ENCODE results near the gene MINAR1. TPM values are rescaled to one million over a fixed set of nuclear protein-coding genes. Genes with fewer than 3 reads are reported as not detected.
"Not testable (repeated sequence)": the region's sequence is repeated elsewhere in the genome, so short reads cannot be mapped to it uniquely, and the experiment has no call there.

The MINAR1 gene
- total RNA-seq, 1 experiment from 2014 or later, result 0.22 TPM

GRCh38 chr15:79416876-79417275, 15.3 kb upstream of the MINAR1 start:
- CTCF ChIA-PET, result no interaction called here
- Histone ChIP-seq H3K9me3 (ENCODE audit: low read length) (no peaks in the 10 kb centered on the region), H3K4me3 (ENCODE audit: low read length) (no peak overlapping the region), H2AFZ (ENCODE audit: low read length) (no peak overlapping the region), H3K9ac (ENCODE audit: low read length) (no peak overlapping the region), H3K9me2 (replicated peaks; ENCODE audit: low read length) (no peaks in the 10 kb centered on the region), H3F3A (ENCODE audit: low read length, unreplicated experiment) (no peaks in the 10 kb centered on the region), H3K27ac (ENCODE audit: low read length) (no peak overlapping the region), H3K36me3 (ENCODE audit: low read depth, low read length) (no peaks in the 10 kb centered on the region), H4K20me1 (ENCODE audit: low read length) (no peaks in the 10 kb centered on the region), H3K79me2 (ENCODE audit: low read length) (no peaks in the 10 kb centered on the region), H3K4me1 (ENCODE audit: insufficient read depth, low read length) (no peaks in the 10 kb centered on the region), H3K27me3 (ENCODE audit: low read length) (no peaks in the 10 kb centered on the region), H3K4me2 (ENCODE audit: low read length) (no peak overlapping the region)
- no TSS peak for BruUV-seq (replicated peaks)
- DNase-seq (no peak), ATAC-seq (no peak)
- no peak for TF ChIP-seq CTCF (conservative IDR thresholded peaks at IDR 0.05; ENCODE audit: low read depth, low read length)
- POLR2A ChIA-PET (ENCODE audit: unreplicated experiment), result no interaction called here
- intact Hi-C loops (cut with micrococcal nuclease), result no loop called here

- TF ChIP-seq EZH2 (IDR thresholded peaks at IDR 0.05; ENCODE audit: low read length, unreplicated experiment) (no peak), EZH2phosphoT487 (IDR thresholded peaks at IDR 0.05; ENCODE audit: borderline replicate concordance, low read length) (no peak), CTCF (conservative IDR thresholded peaks at IDR 0.05; ENCODE audit: low read depth, low read length) (no peak)
Measured at GRCh38 chr15:79418693-79419279, 13.3 kb upstream of the MINAR1 start.

GRCh38 chr15:79425591-79426295, 6.4 kb upstream of the MINAR1 start:
- Histone ChIP-seq H3K4me3 (ENCODE audit: low read length) (no peak overlapping the region), H3K9me3 (ENCODE audit: low read length) (no peaks in the 10 kb centered on the region), H3K4me1 (ENCODE audit: insufficient read depth, low read length) (no peaks in the 10 kb centered on the region), H3K27ac (ENCODE audit: low read length) (no peak overlapping the region), H3K79me2 (ENCODE audit: low read length) (no peaks in the 10 kb centered on the region), H2AFZ (ENCODE audit: low read length) (no peak overlapping the region), H3K4me2 (ENCODE audit: low read length) (no peak overlapping the region), H3K9ac (ENCODE audit: low read length) (no peak overlapping the region), H3K27me3 (ENCODE audit: low read length) (peaks cover 23% of the 10 kb centered on the region), H3K9me2 (replicated peaks; ENCODE audit: low read length) (no peaks in the 10 kb centered on the region), H3F3A (ENCODE audit: low read length, unreplicated experiment) (no peaks in the 10 kb centered on the region), H3K36me3 (ENCODE audit: low read depth, low read length) (no peaks in the 10 kb centered on the region), H4K20me1 (ENCODE audit: low read length) (no peaks in the 10 kb centered on the region)
- BruUV-seq (replicated peaks), result no TSS peak
- CTCF ChIA-PET, result no interaction called here
- intact Hi-C loops (cut with micrococcal nuclease), result no loop called here
- ATAC-seq, result no peak
- no peak for DNase-seq
- TF ChIP-seq EZH2 (IDR thresholded peaks at IDR 0.05; ENCODE audit: low read length, unreplicated experiment) (no peak), EZH2phosphoT487 (IDR thresholded peaks at IDR 0.05; ENCODE audit: borderline replicate concordance, low read length) (no peak), CTCF (conservative IDR thresholded peaks at IDR 0.05; ENCODE audit: low read depth, low read length) (no peak)
- POLR2A ChIA-PET (ENCODE audit: unreplicated experiment), result no interaction called here

More at GRCh38 chr15:79418693-79419279, 13.3 kb upstream of the MINAR1 start:
- no peaks in the 10 kb centered on the region for H3K36me3 ChIP-seq (ENCODE audit: low read depth, low read length)
- H3K4me1 ChIP-seq (ENCODE audit: insufficient read depth, low read length), result no peaks in the 10 kb centered on the region
- H3K27ac ChIP-seq (ENCODE audit: low read length), result no peak overlapping the region
- no peaks in the 10 kb centered on the region for H3K27me3 ChIP-seq (ENCODE audit: low read length)
- no peaks in the 10 kb centered on the region for H3F3A ChIP-seq (ENCODE audit: low read length, unreplicated experiment)
- H3K4me3 ChIP-seq (ENCODE audit: low read length), result no peak overlapping the region
- H3K9me3 ChIP-seq (ENCODE audit: low read length), result no peaks in the 10 kb centered on the region
- BruUV-seq (replicated peaks), result no TSS peak
- DNase-seq (no peak), ATAC-seq (no peak)
- no peaks in the 10 kb centered on the region for H3K79me2 ChIP-seq (ENCODE audit: low read length)
- no peak overlapping the region for H2AFZ ChIP-seq (ENCODE audit: low read length)
- ChIA-PET CTCF (no interaction called here), POLR2A (ENCODE audit: unreplicated experiment) (no interaction called here)
- no peak overlapping the region for H3K9ac ChIP-seq (ENCODE audit: low read length)
- no peaks in the 10 kb centered on the region for H4K20me1 ChIP-seq (ENCODE audit: low read length)
- intact Hi-C loops (cut with micrococcal nuclease), result no loop called here
- no peaks in the 10 kb centered on the region for H3K9me2 ChIP-seq (replicated peaks; ENCODE audit: low read length)
- no peak overlapping the region for H3K4me2 ChIP-seq (ENCODE audit: low read length)

GRCh38 chr15:79426899-79427298, 5.2 kb upstream of the MINAR1 start:
- H3K79me2 ChIP-seq (ENCODE audit: low read length); H4K20me1 ChIP-seq (ENCODE audit: low read length); H3K36me3 ChIP-seq (ENCODE audit: low read depth, low read length); H3F3A ChIP-seq (ENCODE audit: low read length, unreplicated experiment); DNase-seq; H3K27ac ChIP-seq (ENCODE audit: low read length); intact Hi-C loops (cut with micrococcal nuclease); H3K4me2 ChIP-seq (ENCODE audit: low read length); H3K4me3 ChIP-seq (ENCODE audit: low read length); H2AFZ ChIP-seq (ENCODE audit: low read length); H3K9me3 ChIP-seq (ENCODE audit: low read length); POLR2A ChIA-PET (ENCODE audit: unreplicated experiment); H3K4me1 ChIP-seq (ENCODE audit: insufficient read depth, low read length); H3K9me2 ChIP-seq (replicated peaks; ENCODE audit: low read length); H3K9ac ChIP-seq (ENCODE audit: low read length); CTCF ChIA-PET; BruUV-seq (replicated peaks); ATAC-seq: not testable (repeated sequence)
- peaks cover 35% of the 10 kb centered on the region for H3K27me3 ChIP-seq (ENCODE audit: low read length)

Data from PC-3 (cell line).